Prostate gland (tissue), 2 donors: ENCODE data around the gene AMFR.

Source experiments
- POLR2A ChIP-seq: fragments of 450-650 bp; IDR thresholded peaks from one replicate; pipeline ENCODE4 v1.6.1; 2016; ENCODE audit warnings: antibody characterized with exemption, mild to moderate bottlenecking
- POLR2AphosphoS5 ChIP-seq: sonication (generic); formaldehyde crosslinking; IDR thresholded peaks from one replicate; pipeline ENCODE4 v1.6.1; 2017; ENCODE audit warnings: antibody characterized with exemption
- TF ChIP-seq, protein P1 (sequence below), 4 experiments: fragments of 200-600 bp in 2 of 4; fragments of 450-650 bp in 2 of 4; sonication (generic) in 2 of 4; IDR thresholded peaks; 1 replicate in 3 of 4; 2 replicates in 1 of 4; pipeline ENCODE4 v1.5.1; 2016 to 2019; ENCODE audit warnings: antibody characterized with exemption in 4 of 4, mild to moderate bottlenecking in 2 of 4, moderate library complexity in 2 of 4

DNA sequence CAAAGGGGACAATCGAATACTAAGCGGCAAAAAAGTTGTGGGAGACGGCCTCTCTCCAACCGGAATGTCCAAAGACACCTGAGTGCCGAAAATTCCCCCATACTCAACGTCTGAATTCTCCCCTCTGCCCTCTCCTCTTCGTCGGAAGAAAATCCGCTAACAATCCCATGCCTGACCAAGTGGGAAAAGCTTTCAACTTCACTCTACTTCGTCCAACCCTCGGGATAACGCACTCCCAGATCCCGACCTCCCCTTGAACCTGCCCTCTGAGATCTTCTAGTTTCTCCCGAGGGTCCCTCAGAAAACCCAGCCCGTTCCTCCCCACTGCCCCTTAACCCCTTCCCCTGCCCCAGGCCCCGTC is 961 bp downstream of the AMFR start:
- TF ChIP-seq POLR2A: no peak
- TF ChIP-seq POLR2AphosphoS5: no peak
- TF ChIP-seq, protein P1, sequence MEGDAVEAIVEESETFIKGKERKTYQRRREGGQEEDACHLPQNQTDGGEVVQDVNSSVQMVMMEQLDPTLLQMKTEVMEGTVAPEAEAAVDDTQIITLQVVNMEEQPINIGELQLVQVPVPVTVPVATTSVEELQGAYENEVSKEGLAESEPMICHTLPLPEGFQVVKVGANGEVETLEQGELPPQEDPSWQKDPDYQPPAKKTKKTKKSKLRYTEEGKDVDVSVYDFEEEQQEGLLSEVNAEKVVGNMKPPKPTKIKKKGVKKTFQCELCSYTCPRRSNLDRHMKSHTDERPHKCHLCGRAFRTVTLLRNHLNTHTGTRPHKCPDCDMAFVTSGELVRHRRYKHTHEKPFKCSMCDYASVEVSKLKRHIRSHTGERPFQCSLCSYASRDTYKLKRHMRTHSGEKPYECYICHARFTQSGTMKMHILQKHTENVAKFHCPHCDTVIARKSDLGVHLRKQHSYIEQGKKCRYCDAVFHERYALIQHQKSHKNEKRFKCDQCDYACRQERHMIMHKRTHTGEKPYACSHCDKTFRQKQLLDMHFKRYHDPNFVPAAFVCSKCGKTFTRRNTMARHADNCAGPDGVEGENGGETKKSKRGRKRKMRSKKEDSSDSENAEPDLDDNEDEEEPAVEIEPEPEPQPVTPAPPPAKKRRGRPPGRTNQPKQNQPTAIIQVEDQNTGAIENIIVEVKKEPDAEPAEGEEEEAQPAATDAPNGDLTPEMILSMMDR (IDR thresholded peaks at IDR 0.05): no peak
